ENCODE measurements around the gene MDP1. TPM values are rescaled to one million over a fixed set of nuclear protein-coding genes. Genes with fewer than 3 reads are reported as not detected.
A peak's percentile ranks its signal among the peaks of the same experiment; 100 is the strongest.
"Not testable (repeated sequence)": the region's sequence is repeated elsewhere in the genome, so short reads cannot be mapped to it uniquely, and the experiment has no call there.

Gene MDP1
- total RNA-seq, 2 experiments from 2014 or later: 19.4 to 20.9 TPM

GRCh38 chr14:24203249-24203886 lies 12.5 kb downstream of the MDP1 start:
- peaks cover 15% of the 10 kb centered on the region for H3K9me3 Mint-ChIP-seq
- H3K27me3 Mint-ChIP-seq, DNase-seq, H3K27ac Mint-ChIP-seq, H3K4me3 Mint-ChIP-seq: not testable (repeated sequence)
- peaks cover 86% of the 10 kb centered on the region for H3K36me3 Mint-ChIP-seq
- peaks cover 26% of the 10 kb centered on the region for H3K4me1 Mint-ChIP-seq

- H3K4me3 Mint-ChIP-seq, H3K27ac Mint-ChIP-seq, H3K27me3 Mint-ChIP-seq, DNase-seq: not testable (repeated sequence)
- Mint-ChIP-seq H3K9me3 (peaks cover 15% of the 10 kb centered on the region), H3K4me1 (peaks cover 28% of the 10 kb centered on the region), H3K36me3 (peaks cover 80% of the 10 kb centered on the region)
Measured at GRCh38 chr14:24202538-24202937, 13.3 kb downstream of the MDP1 start.

- Mint-ChIP-seq H3K9me3 (peaks cover 15% of the 10 kb centered on the region), H3K27me3 (no peaks in the 10 kb centered on the region), H3K36me3 (peaks cover 63% of the 10 kb centered on the region), H3K4me3 (peak overlapping the region; percentile 23), H3K4me1 (peaks cover 33% of the 10 kb centered on the region), H3K27ac (peak overlapping the region; percentile 49)
- no peak for DNase-seq
Measured at GRCh38 chr14:24198814-24199524, 16.9 kb downstream of the MDP1 start.

GRCh38 chr14:24197056-24197450 lies 18.8 kb downstream of the MDP1 start:
- Mint-ChIP-seq H3K36me3 (peaks cover 52% of the 10 kb centered on the region), H3K4me1 (peaks cover 42% of the 10 kb centered on the region)

GRCh38 chr14:24196071-24197055 lies 19.5 kb downstream of the MDP1 start:
- H3K4me3 Mint-ChIP-seq: peak overlapping the region; percentile 96
- peaks cover 49% of the 10 kb centered on the region for H3K36me3 Mint-ChIP-seq
- peak overlapping the region; percentile 96 for H3K27ac Mint-ChIP-seq
- H3K27me3 Mint-ChIP-seq: no peaks in the 10 kb centered on the region
- H3K9me3 Mint-ChIP-seq: peaks cover 2% of the 10 kb centered on the region
- no peak for DNase-seq
- peaks cover 45% of the 10 kb centered on the region for H3K4me1 Mint-ChIP-seq

More at GRCh38 chr14:24197056-24197450, 18.8 kb downstream of the MDP1 start:
- Mint-ChIP-seq H3K27ac (peak overlapping the region; percentile 96), H3K9me3 (peaks cover 6% of the 10 kb centered on the region), H3K27me3 (no peaks in the 10 kb centered on the region), H3K4me3 (peak overlapping the region; percentile 96)
- no peak for DNase-seq

- H3K4me1 Mint-ChIP-seq: peaks cover 47% of the 10 kb centered on the region
- no peaks in the 10 kb centered on the region for H3K27me3 Mint-ChIP-seq
- H3K4me3 Mint-ChIP-seq: peak within 1 kb of the TSS; percentile 96
- peaks cover 1% of the 10 kb centered on the region for H3K9me3 Mint-ChIP-seq
- peak within 1 kb of the TSS; percentile 96 for H3K27ac Mint-ChIP-seq
- H3K36me3 Mint-ChIP-seq: peaks cover 41% of the 10 kb centered on the region
- peak; percentile 90 for DNase-seq
Measured at GRCh38 chr14:24195186-24196070, 20.4 kb downstream of the MDP1 start, which contains the start of gene TM9SF1. Gene TM9SF1, minus strand, starts transcription at chr14:24195441. Its CDS starts 422 bp downstream, at chr14:24195019.

- Mint-ChIP-seq H3K4me1 (peaks cover 50% of the 10 kb centered on the region), H3K36me3 (peaks cover 36% of the 10 kb centered on the region), H3K27me3 (no peaks in the 10 kb centered on the region), H3K4me3 (peak overlapping the region; percentile 96), H3K9me3 (peaks cover 1% of the 10 kb centered on the region), H3K27ac (peak overlapping the region; percentile 96)
- no peak for DNase-seq
Measured at GRCh38 chr14:24194873-24195185, 21.0 kb downstream of the MDP1 start.

- Mint-ChIP-seq H3K27me3 (no peaks in the 10 kb centered on the region), H3K27ac (peak overlapping the region; percentile 96), H3K4me1 (peaks cover 53% of the 10 kb centered on the region), H3K36me3 (peaks cover 32% of the 10 kb centered on the region), H3K9me3 (peaks cover 1% of the 10 kb centered on the region), H3K4me3 (peak overlapping the region; percentile 96)
- DNase-seq: no peak
Measured at GRCh38 chr14:24194186-24194872, 21.5 kb downstream of the MDP1 start.

GRCh38 chr14:24192933-24193332 lies 22.9 kb downstream of the MDP1 start:
- Mint-ChIP-seq H3K4me3 (no peak overlapping the region), H3K4me1 (peaks cover 48% of the 10 kb centered on the region), H3K9me3 (no peaks in the 10 kb centered on the region), H3K27me3 (no peaks in the 10 kb centered on the region), H3K27ac (peak overlapping the region; percentile 28), H3K36me3 (peaks cover 24% of the 10 kb centered on the region)
- DNase-seq: no peak

GRCh38 chr14:24190416-24190815 lies 25.4 kb downstream of the MDP1 start:
- H3K36me3 Mint-ChIP-seq: peaks cover 30% of the 10 kb centered on the region
- H3K9me3 Mint-ChIP-seq: no peaks in the 10 kb centered on the region
- peaks cover 49% of the 10 kb centered on the region for H3K4me1 Mint-ChIP-seq
- no peak overlapping the region for H3K4me3 Mint-ChIP-seq
- no peak overlapping the region for H3K27ac Mint-ChIP-seq
- DNase-seq: no peak
- H3K27me3 Mint-ChIP-seq: no peaks in the 10 kb centered on the region

GRCh38 chr14:24189460-24189859 lies 26.4 kb downstream of the MDP1 start:
- DNase-seq: no peak
- Mint-ChIP-seq H3K4me3 (peak overlapping the region; percentile 11), H3K9me3 (no peaks in the 10 kb centered on the region), H3K27me3 (no peaks in the 10 kb centered on the region), H3K27ac (peak overlapping the region; percentile 40), H3K36me3 (peaks cover 28% of the 10 kb centered on the region), H3K4me1 (peaks cover 43% of the 10 kb centered on the region)

- H3K27ac Mint-ChIP-seq: peak overlapping the region; percentile 90
- peak overlapping the region; percentile 93 for H3K4me3 Mint-ChIP-seq
- H3K27me3 Mint-ChIP-seq: no peaks in the 10 kb centered on the region
- H3K36me3 Mint-ChIP-seq: peaks cover 27% of the 10 kb centered on the region
- no peaks in the 10 kb centered on the region for H3K9me3 Mint-ChIP-seq
- H3K4me1 Mint-ChIP-seq: peaks cover 38% of the 10 kb centered on the region
- no peak for DNase-seq
Measured at GRCh38 chr14:24189059-24189375, 26.8 kb downstream of the MDP1 start.

GRCh38 chr14:24188251-24189058 lies 27.4 kb downstream of the MDP1 start, which contains the start of gene IPO4:
Gene IPO4, minus strand, starts transcription at chr14:24188816. Its CDS starts 29 bp downstream, at chr14:24188787.
- DNase-seq: peak; percentile 92
- H3K27ac Mint-ChIP-seq: peak within 1 kb of the TSS; percentile 90
- H3K27me3 Mint-ChIP-seq: no peaks in the 10 kb centered on the region
- H3K4me1 Mint-ChIP-seq: peaks cover 37% of the 10 kb centered on the region
- peaks cover 25% of the 10 kb centered on the region for H3K36me3 Mint-ChIP-seq
- H3K9me3 Mint-ChIP-seq: no peaks in the 10 kb centered on the region
- peak within 1 kb of the TSS; percentile 93 for H3K4me3 Mint-ChIP-seq

Data from activated naive CD8-positive, alpha-beta T cell treated with anti-CD3 and anti-CD28 coated beads for 36 hours (primary cell).